SIG-M5 treated with dmso at 0.1 percent for 504 hours (cell line): ENCODE measurements around the gene AADAT.

ENCODE experiments used
- DNase-seq: peaks from one replicate; lab custom pipeline; 2025; ENCODE audit not compliant: unreplicated experiment; lab: John Stamatoyannopoulos, UW

The AADAT gene

GRCh38 chr4:170035231-170035630 lies 54.5 kb downstream of the AADAT start:
- no peak for DNase-seq

GRCh38 chr4:170033999-170034398 lies 55.8 kb downstream of the AADAT start:
- no peak for DNase-seq

GRCh38 chr4:170030121-170030520 lies 59.6 kb downstream of the AADAT start:
- no peak for DNase-seq

GRCh38 chr4:170027181-170027829 lies 62.5 kb downstream of the AADAT start:
- DNase-seq = peak; percentile 85

- peak; percentile 69 for DNase-seq
Measured at GRCh38 chr4:170026253-170027021, 63.3 kb downstream of the AADAT start, which contains the start of gene MFAP3L. Gene MFAP3L, minus strand, starts transcription at chr4:170026395. Its CDS starts 20,518 bp downstream, at chr4:170005877.

GRCh38 chr4:170025523-170026252 lies 64.1 kb downstream of the AADAT start:
- no peak for DNase-seq

GRCh38 chr4:170022211-170022610 lies 67.5 kb downstream of the AADAT start:
- no peak for DNase-seq

GRCh38 chr4:170017252-170017651 lies 72.5 kb downstream of the AADAT start:
- no peak for DNase-seq

- DNase-seq = no peak
Measured at GRCh38 chr4:170015285-170015684, 74.5 kb downstream of the AADAT start.

- DNase-seq = no peak
Measured at GRCh38 chr4:170014359-170015011, 75.3 kb downstream of the AADAT start.

- no peak for DNase-seq
Measured at GRCh38 chr4:170012629-170012958, 77.2 kb downstream of the AADAT start.

- no peak for DNase-seq
Measured at GRCh38 chr4:170011921-170012628, 77.7 kb downstream of the AADAT start.
